Placental epithelial cell (primary cell): Measurements from ENCODE around the gene SFTPD. TPM values are rescaled to one million over a fixed set of nuclear protein-coding genes. Genes with fewer than 3 reads are reported as not detected.

ENCODE experiments used
- total RNA-seq: library from RNA; depleted of rRNA; stranded (reverse); fragments of >200 nt; gene quantifications from 2 replicates; pipeline ENCODE4 v1.2.3, GENCODE V29; 2012

The SFTPD gene
- not detected in 2 replicates for total RNA-seq

DNA sequence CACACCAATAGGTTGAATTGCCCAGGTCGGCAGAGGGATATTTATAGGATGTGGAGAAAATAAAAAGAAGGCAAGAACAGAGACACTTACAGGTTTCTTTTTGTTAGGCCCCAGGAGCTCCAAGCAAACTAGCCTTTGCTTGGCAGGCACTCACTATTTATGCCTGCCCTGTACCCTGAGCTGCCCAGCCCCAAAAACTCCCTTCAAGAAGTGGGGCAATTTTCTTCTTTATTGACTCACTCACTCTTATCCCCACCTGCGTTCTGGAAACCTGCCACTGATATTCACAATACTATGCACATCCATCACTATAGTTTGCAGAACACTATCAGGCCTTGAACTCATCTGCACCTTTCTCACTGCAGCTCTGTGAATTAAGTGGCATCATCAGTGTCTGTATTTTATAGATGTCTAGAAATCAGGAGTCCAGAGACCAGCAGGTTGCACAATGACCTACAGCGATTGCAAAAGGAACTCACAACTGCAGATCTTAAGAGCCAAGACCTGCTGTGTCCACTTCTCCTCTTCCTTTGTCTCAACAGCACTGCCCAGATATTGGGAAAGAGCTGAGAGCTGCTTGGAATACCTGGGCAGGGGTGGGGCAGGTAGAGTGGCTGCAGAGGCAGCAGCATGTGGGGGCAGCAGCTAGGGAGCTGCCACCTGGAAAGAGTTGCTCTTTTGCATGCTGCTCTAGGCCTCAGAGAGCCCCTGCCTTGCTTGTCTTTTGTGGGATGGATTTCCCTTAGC is at the start of gene SFTPD:
SFTPD (minus strand) TSS at position 130 of the 747 bp plus-strand sequence. CDS start 2,446 bp downstream, outside the sequence.

Other genes with a start within 250 kb of the SFTPD start
- 0.54 and 3.1 TPM in 2 replicates for gene NUTM2B, start 245.9 kb downstream of the SFTPD start, total RNA-seq
- gene NUTM2E, start 122.4 kb downstream of the SFTPD start, total RNA-seq: 0.11 TPM in 1 of 2 replicates, not detected in the other
- gene TMEM254, start 129.6 kb upstream of the SFTPD start, total RNA-seq: 13.0 and 14.6 TPM in 2 replicates
- not detected in 2 replicates for gene PLAC9, start 183.6 kb upstream of the SFTPD start, total RNA-seq